Limb (tissue), 2 donors: ENCODE measurements around the gene TWF2.

Experiments used
- DNase-seq, 2 donors: peaks; one replicate each; pipeline ENCODE4 v3.0.0-alpha.2; 2016; ENCODE audit errors: extremely low spot score in 2 of 2

Gene TWF2

GRCh38 chr3:52223449-52224408 lies 15.2 kb downstream of the TWF2 start:
- DNase-seq = no peak

DNA sequence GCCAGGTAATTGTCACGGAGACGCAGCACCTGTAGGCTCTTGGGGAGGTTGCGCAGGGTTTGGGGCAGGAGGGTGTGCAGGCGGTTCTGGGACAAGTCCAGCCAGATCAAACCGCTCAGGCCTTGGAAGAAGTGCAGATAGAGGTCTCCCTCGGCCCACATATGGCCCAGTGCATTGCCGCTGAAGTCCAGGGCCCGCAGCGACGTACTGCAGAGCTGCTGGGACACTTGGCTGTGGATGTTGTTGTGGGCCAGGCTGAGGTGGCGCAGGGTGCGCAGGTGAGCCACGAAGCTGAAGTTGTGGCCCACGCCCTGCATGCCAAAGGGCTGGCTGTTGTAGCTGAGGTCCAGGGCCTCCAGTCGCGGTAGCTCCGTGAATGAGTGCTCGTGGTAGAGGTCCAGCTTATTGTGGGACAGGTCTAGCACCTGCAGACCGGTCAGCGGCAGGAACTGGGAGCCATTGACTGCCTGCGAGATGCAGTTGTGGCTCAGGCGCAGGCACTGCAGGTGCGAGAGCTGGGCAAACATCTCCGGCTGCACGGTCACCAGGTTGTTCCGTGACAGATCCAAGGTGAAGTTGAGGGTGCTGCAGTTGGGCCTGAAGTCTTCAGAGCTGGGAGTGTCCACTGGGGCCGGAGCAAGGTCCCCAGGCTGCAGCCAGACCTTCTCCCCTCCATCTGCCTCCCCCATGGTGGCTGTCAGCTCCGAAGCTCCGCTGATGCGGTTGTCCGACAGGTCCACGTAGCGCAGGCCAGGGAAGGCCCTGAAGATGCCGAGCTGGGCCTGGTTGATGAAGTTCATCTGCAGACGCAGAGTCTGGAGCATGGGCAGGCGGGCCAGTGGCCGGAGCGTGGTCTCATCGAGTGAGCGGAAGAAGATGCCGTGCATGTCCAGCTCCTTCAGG lies 16.4 kb downstream of the TWF2 start:
- DNase-seq = peak in 1 of 2 donors; percentile 16

DNA sequence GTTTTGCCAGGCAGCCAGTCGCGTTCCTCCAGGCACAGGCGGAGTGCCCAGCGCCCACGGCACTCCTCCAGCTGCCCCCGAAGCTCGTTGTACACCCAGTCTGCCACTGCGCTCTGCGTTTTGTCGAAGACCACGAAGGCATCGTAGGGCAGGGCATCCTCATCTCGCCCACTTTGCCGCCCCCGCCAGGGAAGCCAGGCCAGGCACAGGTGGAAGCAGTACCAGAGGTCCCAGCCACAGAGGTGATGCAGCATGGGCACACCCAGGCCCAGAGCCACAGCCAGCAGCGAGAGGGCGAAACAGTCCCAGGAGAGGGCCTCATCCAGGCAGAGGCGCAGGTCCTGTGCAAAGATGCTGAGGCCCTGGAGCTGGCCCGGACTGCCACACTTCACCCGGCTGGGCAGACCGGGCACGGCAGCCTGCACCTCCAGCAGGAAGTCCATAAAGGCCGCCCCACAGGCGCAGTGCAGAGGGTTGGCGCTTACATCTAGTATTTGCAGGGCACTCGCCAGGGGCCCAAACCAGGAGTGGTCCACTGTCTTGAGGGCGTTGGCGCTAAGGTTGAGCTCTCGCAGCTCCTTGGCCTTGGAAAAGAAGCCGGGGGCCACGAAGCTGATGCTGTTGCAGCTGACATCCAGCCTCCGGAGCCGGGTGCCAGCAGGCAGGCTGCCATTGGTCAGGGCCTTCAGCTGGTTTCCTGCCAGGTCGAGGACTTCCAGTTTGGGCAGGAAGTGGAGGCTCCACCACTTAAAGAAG lies 17.2 kb downstream of the TWF2 start:
- DNase-seq = peak in 1 of 2 donors; percentile 22

- DNase-seq = peak in 1 of 2 donors; percentile 25
Observed at GRCh38 chr3:52221141-52221562, 17.8 kb downstream of the TWF2 start.

GRCh38 chr3:52220380-52221026 lies 18.5 kb downstream of the TWF2 start:
- peak; percentile 78 to 92 for DNase-seq

DNA sequence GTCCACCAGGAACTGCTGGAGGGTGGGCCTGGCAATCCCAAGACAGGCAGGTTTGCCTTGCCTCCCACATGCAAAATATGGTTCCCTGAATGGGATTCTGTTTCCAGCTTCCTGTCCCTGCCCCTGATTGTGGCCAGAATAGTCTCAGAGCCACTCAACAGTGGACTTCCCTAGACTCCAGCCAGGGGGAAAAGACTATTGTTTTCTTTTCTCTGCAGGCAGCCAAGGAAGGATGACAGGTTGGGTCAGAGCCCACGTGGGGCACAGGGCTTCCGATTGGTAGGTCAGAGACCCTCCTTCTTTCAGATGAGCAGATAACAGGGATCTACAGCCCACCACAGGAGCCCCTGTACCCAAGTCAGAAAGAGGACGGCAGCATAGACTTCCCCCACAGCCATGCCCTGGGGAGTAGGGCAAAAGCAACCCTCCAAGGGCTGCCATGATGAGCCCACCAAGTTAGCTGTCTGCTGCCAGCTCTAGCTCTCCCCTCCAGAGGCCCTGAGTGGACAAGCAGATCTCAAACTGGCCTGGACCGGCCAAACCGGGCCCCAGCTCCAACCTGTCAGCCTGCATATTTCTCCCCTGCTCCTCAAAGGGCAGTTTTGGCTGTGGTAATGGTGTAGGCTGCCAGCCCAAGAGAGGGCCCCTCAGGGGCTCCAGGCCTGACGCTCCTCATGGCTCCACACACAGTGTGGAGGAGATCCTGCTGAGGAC lies 19.9 kb downstream of the TWF2 start:
- peak in 1 of 2 donors; percentile 32 for DNase-seq

DNA sequence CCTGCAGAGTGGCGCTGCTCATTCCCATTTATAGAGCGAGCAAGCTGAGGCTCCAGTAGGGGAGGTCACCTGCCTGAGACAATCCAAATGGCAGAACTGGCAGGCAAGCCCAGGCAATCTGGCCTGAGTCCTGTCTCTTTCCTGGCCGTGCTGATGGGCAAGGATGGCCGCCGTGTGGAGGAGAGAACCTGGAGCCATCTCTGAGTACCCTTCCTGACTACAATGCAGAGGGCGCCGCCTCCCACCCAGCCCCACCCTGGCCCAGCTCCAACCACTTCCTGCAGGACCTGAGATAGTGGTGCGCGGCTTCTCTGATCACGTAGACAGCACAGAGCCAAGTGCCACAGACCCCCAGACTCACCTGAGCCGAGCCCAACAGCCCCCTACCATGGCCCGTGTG lies 20.5 kb downstream of the TWF2 start:
- peak in 1 of 2 donors; percentile 22 for DNase-seq

DNA sequence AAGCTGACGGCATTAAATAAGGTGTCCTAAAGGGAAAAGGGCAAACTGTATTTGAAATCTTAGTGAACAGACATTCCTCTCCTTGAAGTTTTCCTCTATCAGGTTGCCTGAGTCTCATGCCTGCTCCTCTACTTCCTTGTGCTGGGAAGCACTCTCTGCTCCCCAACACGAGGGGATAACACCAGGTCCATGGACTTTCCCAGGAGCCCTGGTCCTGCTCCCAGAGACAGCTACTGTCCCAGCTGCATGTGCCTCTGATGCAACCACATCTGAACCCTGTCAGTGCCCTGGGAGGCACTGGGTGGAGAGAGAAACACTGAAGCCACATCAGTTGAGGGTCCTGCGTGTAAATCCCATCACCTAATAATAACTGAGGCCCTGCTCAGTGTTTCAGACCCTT lies 20.9 kb downstream of the TWF2 start:
- no peak for DNase-seq

GRCh38 chr3:52217409-52217805 lies 21.6 kb downstream of the TWF2 start:
- no peak for DNase-seq

GRCh38 chr3:52216585-52217408 lies 22.2 kb downstream of the TWF2 start:
- peak; percentile 56 to 78 for DNase-seq

GRCh38 chr3:52215351-52215750 lies 23.6 kb downstream of the TWF2 start:
- peak in 1 of 2 donors; percentile 14 for DNase-seq

DNA sequence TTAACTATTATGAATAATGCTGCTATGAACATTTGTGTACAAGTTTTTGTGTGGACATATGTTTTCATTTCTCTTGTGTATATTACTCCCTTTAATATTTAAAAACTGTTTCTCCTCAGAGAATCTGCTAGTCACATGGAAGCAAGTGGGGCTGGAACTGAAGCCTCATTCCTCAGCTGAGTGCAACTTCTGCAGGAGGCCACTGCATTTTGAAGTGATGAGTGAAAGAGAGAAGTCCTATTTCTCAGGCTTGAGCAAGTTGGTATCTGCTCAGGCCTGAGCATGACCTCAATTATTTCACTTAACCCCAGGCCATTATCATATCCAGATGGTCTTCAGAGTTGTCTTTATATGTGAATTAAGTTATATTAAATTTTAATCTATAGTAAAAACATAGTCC lies 25.1 kb downstream of the TWF2 start:
- DNase-seq = no peak

GRCh38 chr3:52213005-52213404 lies 26.0 kb downstream of the TWF2 start:
- DNase-seq = no peak

- DNase-seq = no peak
Observed at GRCh38 chr3:52211268-52211891, 27.6 kb downstream of the TWF2 start.

- DNase-seq = no peak
Observed at GRCh38 chr3:52210550-52211046, 28.4 kb downstream of the TWF2 start.

GRCh38 chr3:52210037-52210436 lies 28.9 kb downstream of the TWF2 start:
- no peak for DNase-seq

GRCh38 chr3:52208556-52208955 lies 30.4 kb downstream of the TWF2 start:
- DNase-seq = no peak

GRCh38 chr3:52205727-52206372 lies 33.1 kb downstream of the TWF2 start:
- no peak for DNase-seq
